Peyer's patch (tissue), 4 donors: ENCODE measurements around the gene THAP10. TPM values are rescaled to one million over a fixed set of nuclear protein-coding genes. Genes with fewer than 3 reads are reported as not detected.

Experiments used
- DNase-seq, 3 donors: peaks; one replicate each; pipeline ENCODE4 v3.0.0-alpha.2; 2017 to 2019
- H3K27ac ChIP-seq, 4 donors: fragments of 200-600 bp; sonication (generic); one replicate each; pipeline ENCODE4 v1.5.1; 2016 to 2019
- H3K27me3 ChIP-seq, 2 donors: fragments of 200-600 bp; sonication (generic); one replicate each; pipeline ENCODE4 v1.5.1; 2019
- H3K36me3 ChIP-seq, 3 donors: fragments of 200-600 bp; sonication (generic); one replicate each; pipeline ENCODE4 v1.5.1; 2016 to 2019
- H3K4me1 ChIP-seq, 4 donors: fragments of 200-600 bp; sonication (generic); one replicate each; pipeline ENCODE4 v1.5.1; 2016 to 2019
- H3K4me3 ChIP-seq, 4 donors: fragments of 200-600 bp; sonication (generic); 1 replicate in 3 of 4; 2 replicates in 1 of 4; pipeline ENCODE4 v1.5.1; 2016 to 2019; ENCODE audit warnings: mild to moderate bottlenecking in 1 of 4
- H3K9me3 ChIP-seq, 4 donors: fragments of 200-600 bp; sonication (generic); one replicate each; pipeline ENCODE4 v1.5.1; 2016 to 2019; ENCODE audit warnings: mild to moderate bottlenecking in 1 of 4
- POLR2A ChIP-seq, 2 donors: fragments of 450-650 bp; IDR thresholded peaks; one replicate each; pipeline ENCODE4 v1.5.1; 2017; ENCODE audit warnings: antibody characterized with exemption in 2 of 2, mild to moderate bottlenecking in 2 of 2, moderate library complexity in 2 of 2
- total RNA-seq, 4 donors: library from RNA; depleted of rRNA; stranded (reverse); fragments of >200 nt; gene quantifications; one replicate each; pipeline ENCODE4 v1.1.0, GENCODE V29; 2016
- TF ChIP-seq, protein P1 (sequence below), 6 experiments: fragments of 450-650 bp in 4 of 6; fragments of 200-600 bp in 2 of 6; sonication (generic) in 1 of 6; IDR thresholded peaks; one replicate each; pipeline ENCODE4 v1.5.1; 2017 to 2019; ENCODE audit warnings: antibody characterized with exemption in 6 of 6, mild to moderate bottlenecking in 3 of 6, moderate library complexity in 1 of 6

THAP10 gene
- total RNA-seq, 4 donors from 2014 or later: 1.2 to 6.0 (median 2.1) TPM

DNA sequence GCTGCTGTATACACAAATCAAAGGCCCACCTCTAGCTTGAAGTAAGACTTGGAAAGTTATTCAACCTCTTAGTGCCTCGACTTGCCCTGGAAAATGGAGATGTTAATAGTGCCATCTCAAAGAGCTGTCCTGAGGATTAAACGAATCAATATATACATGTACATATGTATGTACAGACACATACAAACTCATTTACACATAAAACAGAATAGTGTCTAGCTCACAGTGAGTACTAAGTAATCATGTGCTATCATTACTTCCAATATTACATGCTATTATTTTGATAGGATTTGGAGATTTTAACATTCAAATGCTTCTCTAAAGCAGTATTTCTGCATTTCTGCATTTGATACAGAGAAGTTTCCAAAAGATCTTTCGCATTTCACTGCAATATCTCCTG is 58.8 kb downstream of the THAP10 start:
- no peak for DNase-seq
- Histone ChIP-seq H3K4me1 (no peaks in the 10 kb centered on the region), H3K27ac (no peak overlapping the region), H3K27me3 (no peaks in the 10 kb centered on the region), H3K4me3 (no peak overlapping the region), H3K36me3 (no peaks in the 10 kb centered on the region), H3K9me3 (no peaks in the 10 kb centered on the region)
- TF ChIP-seq POLR2A (IDR thresholded peaks at IDR 0.05): no peak
- TF ChIP-seq, protein P1, sequence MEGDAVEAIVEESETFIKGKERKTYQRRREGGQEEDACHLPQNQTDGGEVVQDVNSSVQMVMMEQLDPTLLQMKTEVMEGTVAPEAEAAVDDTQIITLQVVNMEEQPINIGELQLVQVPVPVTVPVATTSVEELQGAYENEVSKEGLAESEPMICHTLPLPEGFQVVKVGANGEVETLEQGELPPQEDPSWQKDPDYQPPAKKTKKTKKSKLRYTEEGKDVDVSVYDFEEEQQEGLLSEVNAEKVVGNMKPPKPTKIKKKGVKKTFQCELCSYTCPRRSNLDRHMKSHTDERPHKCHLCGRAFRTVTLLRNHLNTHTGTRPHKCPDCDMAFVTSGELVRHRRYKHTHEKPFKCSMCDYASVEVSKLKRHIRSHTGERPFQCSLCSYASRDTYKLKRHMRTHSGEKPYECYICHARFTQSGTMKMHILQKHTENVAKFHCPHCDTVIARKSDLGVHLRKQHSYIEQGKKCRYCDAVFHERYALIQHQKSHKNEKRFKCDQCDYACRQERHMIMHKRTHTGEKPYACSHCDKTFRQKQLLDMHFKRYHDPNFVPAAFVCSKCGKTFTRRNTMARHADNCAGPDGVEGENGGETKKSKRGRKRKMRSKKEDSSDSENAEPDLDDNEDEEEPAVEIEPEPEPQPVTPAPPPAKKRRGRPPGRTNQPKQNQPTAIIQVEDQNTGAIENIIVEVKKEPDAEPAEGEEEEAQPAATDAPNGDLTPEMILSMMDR (IDR thresholded peaks at IDR 0.05): no peak

DNA sequence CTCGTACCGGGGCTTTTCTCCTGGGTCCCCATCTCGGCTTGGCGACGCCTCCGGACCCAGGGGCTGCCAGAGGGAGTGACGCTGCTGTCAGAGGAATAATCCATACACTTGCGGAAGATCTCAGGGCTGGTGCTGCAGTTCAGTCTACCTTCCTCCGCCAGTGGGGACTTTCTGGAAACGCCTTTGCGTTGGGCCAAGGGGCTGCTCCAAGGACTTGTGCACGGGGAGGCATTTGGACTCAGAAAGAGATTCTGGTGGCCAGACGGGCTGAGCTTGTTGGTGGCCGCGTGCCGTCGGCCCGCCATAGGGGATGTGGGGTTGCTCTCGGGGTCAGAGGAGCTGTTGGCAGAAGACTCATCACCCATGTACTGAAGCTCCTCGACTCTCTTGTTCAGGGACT is 60.1 kb downstream of the THAP10 start:
- H3K27ac ChIP-seq: no peak overlapping the region
- H3K36me3 ChIP-seq: no peaks in the 10 kb centered on the region
- no peaks in the 10 kb centered on the region for H3K27me3 ChIP-seq
- no peak for TF ChIP-seq POLR2A (IDR thresholded peaks at IDR 0.05)
- TF ChIP-seq, protein P1 (IDR thresholded peaks at IDR 0.05): no peak
- H3K4me3 ChIP-seq: no peak overlapping the region
- H3K4me1 ChIP-seq: no peaks in the 10 kb centered on the region
- no peak for DNase-seq
- no peaks in the 10 kb centered on the region for H3K9me3 ChIP-seq

Other genes starting within 250 kb of the THAP10 start
- gene UACA, start 128.9 kb downstream of the THAP10 start, total RNA-seq: 10 to 100 TPM; 41.8 to 59.1 (median 46.9) TPM
- 10 to 100 TPM in 1 of 4 donors, 1 to 10 TPM in 2, under 1 TPM in 1; 0.35 to 23.9 (median 6.0) TPM for gene LARP6, start 38.3 kb downstream of the THAP10 start, total RNA-seq
- 1 to 10 TPM in 3 of 4 donors, not detected in 1; 2.7 to 6.0 (median 4.4) TPM for gene LRRC49, start 393 bp upstream of the THAP10 start, total RNA-seq
- 10 to 100 TPM; 10.7 to 59.5 (median 49.0) TPM for gene THSD4, start 223.0 kb upstream of the THAP10 start, total RNA-seq